SK-N-SH (cell line): ENCODE results near the gene KIF18B. TPM values are rescaled to one million over a fixed set of nuclear protein-coding genes. Genes with fewer than 3 reads are reported as not detected.

Experiments used
- CTCF ChIA-PET: fragments of 300-600, 350-600 bp; formaldehyde crosslinking; extraction: SDS; loops from one replicate; lab custom pipeline; 2021; lab: Yijun Ruan, JAX
- POLR2A ChIA-PET: fragments of 350-600 bp; sonication (Branson Sonifier 250); formaldehyde crosslinking; extraction: SDS; loops from one replicate; lab custom pipeline; 2020; ENCODE audit warnings: antibody characterized with exemption, inconsistent platforms; lab: Yijun Ruan, JAX
- DNase-seq: peaks from one replicate; pipeline ENCODE4 v3.0.0; 2012
- H2AFZ ChIP-seq: fragments of 200-600 bp; sonication (generic); 2 replicates; pipeline ENCODE4 v1.8.1; 2016; ENCODE audit warnings: antibody characterized with exemption, mild to moderate bottlenecking, low read depth
- H3F3A ChIP-seq: fragments of 200-600 bp; sonication (generic); replicated peaks from 2 replicates; pipeline ENCODE3; 2016; ENCODE audit warnings: antibody characterized with exemption, mild to moderate bottlenecking; ENCODE audit not compliant: insufficient read depth
- H3K27ac ChIP-seq, 2 experiments: fragments of 200-500 bp in 1 of 2; fragments of 200-600 bp in 1 of 2; sonication (Bioruptor generic) in 1 of 2; sonication (generic), shearing (Covaris generic) in 1 of 2; 2 replicates each; pipeline versions ENCODE4 v1.5.1 to v1.6.1; 2014 to 2016; ENCODE audit warnings: low read depth in 2 of 2, inconsistent platforms in 1 of 2, low read length in 1 of 2, mild to moderate bottlenecking in 1 of 2, mixed read lengths in 1 of 2
- H3K27me3 ChIP-seq: fragments of 200-600 bp; sonication (generic), shearing (Covaris generic); 2 replicates; pipeline ENCODE4 v1.6.1; 2016; ENCODE audit warnings: mixed run types; ENCODE audit not compliant: insufficient read depth
- H3K36me3 ChIP-seq, 2 experiments: fragments of 200-500 bp in 1 of 2; fragments of 200-600 bp in 1 of 2; sonication (Bioruptor generic) in 1 of 2; sonication (generic) in 1 of 2; replicated peaks in 1 of 2; 2 replicates each; pipeline versions ENCODE3 to v1.5.1; 2014 to 2016; ENCODE audit warnings: low read length in 1 of 2, mild to moderate bottlenecking in 1 of 2; ENCODE audit not compliant: insufficient read depth in 2 of 2, control insufficient read depth in 1 of 2
- H3K4me1 ChIP-seq, 2 experiments: fragments of 200-500 bp in 1 of 2; fragments of 200-600 bp in 1 of 2; sonication (Bioruptor generic) in 1 of 2; sonication (generic), shearing (Covaris generic) in 1 of 2; 2 replicates each; pipeline versions ENCODE4 v1.5.1 to v1.6.1; 2014 to 2016; ENCODE audit warnings: low read depth in 1 of 2, low read length in 1 of 2, mixed run types in 1 of 2; ENCODE audit not compliant: insufficient read depth in 2 of 2, control insufficient read depth in 1 of 2
- H3K4me2 ChIP-seq: fragments of 200-600 bp; sonication (generic), shearing (Covaris generic); 2 replicates; pipeline ENCODE4 v1.6.1; 2017; ENCODE audit warnings: mixed run types
- H3K4me3 ChIP-seq, 2 experiments: fragments of 200-500 bp in 1 of 2; fragments of 200-600 bp in 1 of 2; sonication (Bioruptor generic) in 1 of 2; sonication (generic), shearing (Covaris generic) in 1 of 2; 2 replicates each; pipeline versions ENCODE4 v1.5.1 to v1.8.1; 2014 to 2016; ENCODE audit warnings: low read depth in 2 of 2, inconsistent platforms in 1 of 2, low read length in 1 of 2, mild to moderate bottlenecking in 1 of 2, mixed read lengths in 1 of 2, moderate library complexity in 1 of 2
- H3K79me2 ChIP-seq: fragments of 200-600 bp; sonication (generic); 2 replicates; pipeline ENCODE4 v1.8.1; 2017; ENCODE audit warnings: mild to moderate bottlenecking; ENCODE audit not compliant: insufficient read depth
- H3K9ac ChIP-seq: fragments of 200-600 bp; sonication (generic); 2 replicates; pipeline ENCODE4 v1.6.1; 2017; ENCODE audit warnings: mixed run types
- H3K9me2 ChIP-seq: fragments of 200-600 bp; sonication (generic); 2 replicates; pipeline ENCODE4 v1.6.1; 2017; ENCODE audit warnings: mixed run types
- H3K9me3 ChIP-seq: fragments of 200-600 bp; sonication (generic); 2 replicates; pipeline ENCODE4 v1.6.1; 2017; ENCODE audit warnings: mixed run types, mild to moderate bottlenecking, moderate library complexity
- H4K20me1 ChIP-seq: fragments of 200-600 bp; sonication (generic); 2 replicates; pipeline ENCODE4 v1.6.1; 2017; ENCODE audit warnings: mild to moderate bottlenecking, mixed run types; ENCODE audit not compliant: insufficient read depth
- EP300 ChIP-seq, 2 experiments: IDR thresholded peaks; 2 replicates each; pipeline versions ENCODE4 v1.4.0 to v1.6.1; 2012; ENCODE audit warnings: borderline replicate concordance in 1 of 2, low read depth in 1 of 2, low read length in 1 of 2
- FOXM1 ChIP-seq: IDR thresholded peaks from 2 replicates; pipeline ENCODE4 v1.4.0; 2012; ENCODE audit warnings: low read depth, mild to moderate bottlenecking
- GATA2 ChIP-seq: sonication (generic); formaldehyde crosslinking; IDR thresholded peaks from 2 replicates; pipeline ENCODE4 v1.5.0; 2020; ENCODE audit warnings: mild to moderate bottlenecking, missing genetic modification reagents
- JUND ChIP-seq: IDR thresholded peaks from 2 replicates; pipeline ENCODE4 v1.4.0; 2012
- MAX ChIP-seq: IDR thresholded peaks from 2 replicates; pipeline ENCODE4 v1.4.0; 2012; ENCODE audit warnings: low read depth
- PBX3 ChIP-seq: IDR thresholded peaks from 2 replicates; pipeline ENCODE4; 2012
- REST ChIP-seq: IDR thresholded peaks from 2 replicates; pipeline ENCODE4 v1.6.1; 2012; ENCODE audit warnings: mild to moderate bottlenecking, low read depth, low read length, moderate library complexity
- TEAD4 ChIP-seq: IDR thresholded peaks from 2 replicates; pipeline ENCODE4 v1.4.0; 2012; ENCODE audit warnings: mild to moderate bottlenecking, borderline replicate concordance; ENCODE audit not compliant: insufficient read depth
- USF2 ChIP-seq: fragments of 150-350 bp; IDR thresholded peaks from 2 replicates; pipeline ENCODE4 v1.6.1; 2017; ENCODE audit warnings: antibody characterized with exemption, low read length, low read depth, borderline replicate concordance
- YY1 ChIP-seq: IDR thresholded peaks from 2 replicates; pipeline ENCODE4 v1.4.0; 2012; ENCODE audit warnings: low read depth, mild to moderate bottlenecking
- ZBTB33 ChIP-seq: IDR thresholded peaks from 2 replicates; pipeline ENCODE4 v1.4.0; 2012; ENCODE audit warnings: low read depth, borderline replicate concordance
- WGBS: methylation state at CpG from one replicate; pipeline ENCODE4 v1.1.6; 2017; ENCODE audit warnings: low lambda C conversion rate; 5-methylcytosine and 5-hydroxymethylcytosine counted together
- polyA plus RNA-seq, 3 experiments: library from polyadenylated mRNA; depleted of rRNA; stranded (reverse); fragments of >200 nt; gene quantifications; 2 replicates each; pipeline ENCODE4 v1.2.3, GENCODE V29; 2012

KIF18B gene
- polyA plus RNA-seq, 1 of the 3 experiments (the other 2 are of a cell fraction) = 14.7 TPM

GRCh38 chr17:44902135-44902760, 45.3 kb downstream of the KIF18B start:
- peak overlapping the region; percentile 47; the same call in 1 of the 2 replicates for H3K9ac ChIP-seq
- H3K27me3 ChIP-seq = no peaks in the 10 kb centered on the region
- H3K9me2 ChIP-seq = no peaks in the 10 kb centered on the region
- H2AFZ ChIP-seq = no peak overlapping the region; the same call in 1 of the 2 replicates
- CTCF ChIA-PET = interaction anchor here (1.1 to 6.8 kb wide), 7 partner anchors 9 to 247 kb away, joined by 3 to 38 read pairs (median 4); partner anchors contain the start of gene ACBD4
- TF ChIP-seq JUND (no peak), USF2 (no peak), GATA2 (no peak), TEAD4 (no peak), FOXM1 (no peak), ZBTB33 (no peak), EP300 (IDR thresholded peaks at IDR 0.05; ENCODE audit: borderline replicate concordance in 1 of 2, low read depth in 1 of 2, low read length in 1 of 2) (no peak), MAX (no peak), YY1 (no peak), PBX3 (no peak), REST (no peak)
- TF ChIP-seq, all 33 proteins: peak for 0
- DNase-seq = no peak
- POLR2A ChIA-PET = no interaction called here
- peaks cover 19% of the 10 kb centered on the region for H3K79me2 ChIP-seq
- no peaks in the 10 kb centered on the region for H4K20me1 ChIP-seq
- peaks cover 32% of the 10 kb centered on the region for H3F3A ChIP-seq
- H3K4me3 ChIP-seq = no peak overlapping the region
- H3K9me3 ChIP-seq = no peaks in the 10 kb centered on the region
- no peaks in the 10 kb centered on the region for H3K36me3 ChIP-seq
- peak overlapping the region in 1 of 2 experiments; percentile 94; a peak in 2 of 4 replicates for H3K27ac ChIP-seq
- H3K4me1 ChIP-seq = peaks cover 8 to 47% of the 10 kb centered on the region in 2 experiments; a peak in 3 of 4 replicates
- WGBS = 85% methylated on average over 17 of the region's 17 CpGs
- peak overlapping the region; percentile 91 for H3K4me2 ChIP-seq
